Lower leg skin (tissue), 3 donors: ENCODE measurements around the gene LARP1B.

Source experiments
- POLR2A ChIP-seq, 2 donors: fragments of 450-650 bp; IDR thresholded peaks; one replicate each; pipeline ENCODE4 v1.6.1; 2016 to 2017; ENCODE audit warnings: antibody characterized with exemption in 2 of 2, mild to moderate bottlenecking in 1 of 2, moderate library complexity in 1 of 2
- TF ChIP-seq, protein P1 (sequence below), 3 donors: fragments of 450-650 bp; IDR thresholded peaks; one replicate each; pipeline ENCODE4 v1.5.1; 2016; ENCODE audit warnings: antibody characterized with exemption in 3 of 3, mild to moderate bottlenecking in 3 of 3, moderate library complexity in 2 of 3

DNA sequence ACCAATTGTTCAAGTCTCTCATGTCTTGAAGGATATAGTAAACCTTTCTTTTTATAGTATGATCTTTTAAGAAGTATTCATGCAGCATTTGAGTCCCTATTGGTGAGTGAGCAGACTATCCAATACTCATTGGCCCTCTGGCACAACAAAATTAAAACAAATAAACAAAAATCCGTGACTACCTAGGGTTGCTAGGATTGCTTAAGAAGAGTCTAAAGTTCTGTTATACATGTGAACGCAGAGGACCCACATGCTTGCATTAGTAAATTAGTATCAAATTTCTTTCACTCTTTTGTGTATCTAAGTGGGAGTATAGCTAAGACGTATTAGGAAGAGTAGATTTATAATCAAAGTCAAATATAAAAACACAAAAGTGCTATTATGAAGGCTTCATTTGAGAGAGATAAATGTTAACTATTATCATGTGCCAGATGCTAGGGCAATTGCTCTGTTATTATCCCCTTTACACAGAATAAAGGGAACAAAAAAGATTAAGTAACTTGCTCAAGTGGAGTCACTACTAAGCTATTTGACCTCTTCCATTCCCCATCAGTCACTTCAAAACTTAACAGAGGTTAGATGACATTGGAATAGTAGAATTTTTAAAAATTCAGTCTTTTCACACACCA lies 29.2 kb upstream of the LARP1B start:
- TF ChIP-seq, protein P1, sequence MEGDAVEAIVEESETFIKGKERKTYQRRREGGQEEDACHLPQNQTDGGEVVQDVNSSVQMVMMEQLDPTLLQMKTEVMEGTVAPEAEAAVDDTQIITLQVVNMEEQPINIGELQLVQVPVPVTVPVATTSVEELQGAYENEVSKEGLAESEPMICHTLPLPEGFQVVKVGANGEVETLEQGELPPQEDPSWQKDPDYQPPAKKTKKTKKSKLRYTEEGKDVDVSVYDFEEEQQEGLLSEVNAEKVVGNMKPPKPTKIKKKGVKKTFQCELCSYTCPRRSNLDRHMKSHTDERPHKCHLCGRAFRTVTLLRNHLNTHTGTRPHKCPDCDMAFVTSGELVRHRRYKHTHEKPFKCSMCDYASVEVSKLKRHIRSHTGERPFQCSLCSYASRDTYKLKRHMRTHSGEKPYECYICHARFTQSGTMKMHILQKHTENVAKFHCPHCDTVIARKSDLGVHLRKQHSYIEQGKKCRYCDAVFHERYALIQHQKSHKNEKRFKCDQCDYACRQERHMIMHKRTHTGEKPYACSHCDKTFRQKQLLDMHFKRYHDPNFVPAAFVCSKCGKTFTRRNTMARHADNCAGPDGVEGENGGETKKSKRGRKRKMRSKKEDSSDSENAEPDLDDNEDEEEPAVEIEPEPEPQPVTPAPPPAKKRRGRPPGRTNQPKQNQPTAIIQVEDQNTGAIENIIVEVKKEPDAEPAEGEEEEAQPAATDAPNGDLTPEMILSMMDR (IDR thresholded peaks at IDR 0.05), result no peak
- no peak for TF ChIP-seq POLR2A (IDR thresholded peaks at IDR 0.05)
